Measurements from ENCODE around the gene GPSM1.

GPSM1 gene

DNA sequence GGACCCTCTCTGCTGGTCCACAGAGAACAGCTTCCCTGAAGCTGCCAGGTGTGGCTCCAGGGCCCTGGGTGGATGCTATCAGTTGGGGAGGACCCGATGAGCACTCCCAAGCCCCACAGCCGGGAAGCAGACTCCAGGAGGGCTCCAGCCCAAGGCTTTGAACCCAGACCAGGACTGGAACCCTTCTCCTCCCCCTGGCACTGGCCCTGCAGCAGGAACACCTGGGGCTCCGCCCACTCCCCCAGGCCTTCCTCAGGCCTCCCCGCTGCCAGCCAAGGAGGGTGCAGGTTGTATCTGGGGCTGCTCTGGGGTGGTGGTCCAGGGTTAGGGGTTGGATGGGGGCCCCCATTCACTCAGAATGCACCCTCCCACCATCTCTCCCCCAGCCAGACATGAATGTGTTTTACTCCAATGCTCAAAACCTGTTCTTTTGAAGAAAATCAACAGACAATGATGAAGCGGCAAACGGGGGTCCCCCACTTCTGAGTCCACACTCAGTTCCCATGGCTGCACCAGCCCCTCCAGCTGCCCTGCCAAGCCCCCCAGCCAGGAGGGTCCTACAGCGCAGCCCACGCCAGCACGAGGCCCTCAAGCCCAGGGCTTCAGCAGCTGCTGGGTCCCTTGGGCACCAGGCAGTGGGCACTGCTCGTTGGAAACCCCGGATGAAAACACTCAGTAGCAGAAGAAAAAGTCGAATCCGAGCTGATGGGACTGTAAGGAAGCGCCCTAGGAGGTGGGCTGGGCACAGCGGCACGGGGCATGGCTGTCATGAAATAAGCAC lies 46.6 kb upstream of the GPSM1 start:
- TF ChIP-seq CTCF (IDR thresholded peaks at IDR 0.05; ENCODE audit: insufficient read depth, low read length, poor library complexity, severe bottlenecking), result no peak
- no peak for DNase-seq (ENCODE audit: extremely low read depth, insufficient read length)
- no peaks in the 10 kb centered on the region; the same call in 1 of the 2 replicates for H3K27me3 ChIP-seq (replicated peaks; ENCODE audit: control insufficient read depth, insufficient read depth, low read length)

GRCh38 chr9:136281421-136282271 lies 45.7 kb upstream of the GPSM1 start:
- TF ChIP-seq CTCF (IDR thresholded peaks at IDR 0.05; ENCODE audit: insufficient read depth, low read length, poor library complexity, severe bottlenecking), result no peak
- no peak for DNase-seq (ENCODE audit: extremely low read depth, insufficient read length)
- Histone ChIP-seq H3K36me3 (ENCODE audit: control insufficient read depth, insufficient read depth, low read length) (no peaks in the 10 kb centered on the region), H3K27me3 (replicated peaks; ENCODE audit: control insufficient read depth, insufficient read depth, low read length) (no peaks in the 10 kb centered on the region; the same call in 1 of the 2 replicates), H3K4me3 (replicated peaks; ENCODE audit: low read depth, low read length) (no peak overlapping the region)

More for the DNA sequence above, 46.6 kb upstream of the GPSM1 start:
- H3K36me3 ChIP-seq (ENCODE audit: control insufficient read depth, insufficient read depth, low read length), result no peaks in the 10 kb centered on the region
- H3K4me3 ChIP-seq (replicated peaks; ENCODE audit: low read depth, low read length), result no peak overlapping the region

GRCh38 chr9:136282272-136282861 lies 45.0 kb upstream of the GPSM1 start:
- DNase-seq (ENCODE audit: extremely low read depth, insufficient read length), result no peak
- no peaks in the 10 kb centered on the region; the same call in 1 of the 2 replicates for H3K27me3 ChIP-seq (replicated peaks; ENCODE audit: control insufficient read depth, insufficient read depth, low read length)
- H3K36me3 ChIP-seq (ENCODE audit: control insufficient read depth, insufficient read depth, low read length), result no peaks in the 10 kb centered on the region
- no peak overlapping the region for H3K4me3 ChIP-seq (replicated peaks; ENCODE audit: low read depth, low read length)
- TF ChIP-seq CTCF (IDR thresholded peaks at IDR 0.05; ENCODE audit: insufficient read depth, low read length, poor library complexity, severe bottlenecking), result no peak

DNA sequence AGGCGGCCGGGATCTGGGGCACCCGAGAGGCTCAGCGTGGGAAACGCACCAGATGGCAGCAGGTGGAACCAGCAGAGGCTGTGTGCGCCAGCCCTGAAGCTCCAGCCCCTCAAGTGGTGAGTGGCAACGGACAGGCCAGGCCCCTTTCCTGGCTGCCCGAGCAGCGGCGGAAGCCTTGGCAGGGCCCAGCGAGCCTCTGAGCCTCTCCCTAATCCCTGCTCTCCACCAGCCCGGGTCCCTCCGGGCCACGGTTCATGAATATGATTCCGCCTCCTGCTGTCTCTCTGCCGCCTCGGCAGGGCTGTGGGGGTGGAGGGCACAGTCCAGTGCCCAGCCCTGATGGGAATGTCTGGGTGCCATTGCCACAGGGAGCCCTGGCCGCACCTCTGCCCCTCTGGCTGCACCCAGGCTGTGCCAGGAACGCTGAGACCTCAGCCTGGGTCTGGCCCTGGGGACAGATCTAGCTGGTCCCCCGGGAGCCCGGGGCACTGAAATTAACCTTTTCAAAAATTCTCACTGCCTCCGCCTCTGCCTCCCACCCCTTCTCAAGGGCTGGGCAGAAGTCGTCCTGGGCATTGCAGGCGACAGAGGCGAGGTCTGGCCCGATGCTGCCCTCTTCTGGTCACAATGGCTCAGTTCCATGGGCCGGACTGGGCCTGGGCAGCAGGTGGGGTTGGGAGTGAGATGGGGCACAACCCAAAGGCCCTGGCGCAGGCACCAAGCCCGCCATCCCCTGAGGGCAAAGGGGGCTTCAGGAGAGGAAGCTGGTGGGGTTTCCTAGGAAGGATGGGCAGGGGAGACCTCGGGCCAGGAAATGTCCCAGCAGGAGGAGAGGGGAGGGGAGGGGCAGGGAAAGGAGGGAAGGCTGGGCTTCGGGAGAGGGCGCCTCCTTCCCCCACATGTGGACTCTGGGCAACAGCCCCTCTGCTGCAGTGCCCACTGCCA lies 43.8 kb upstream of the GPSM1 start:
- Histone ChIP-seq H3K36me3 (ENCODE audit: control insufficient read depth, insufficient read depth, low read length) (no peaks in the 10 kb centered on the region), H3K27me3 (replicated peaks; ENCODE audit: control insufficient read depth, insufficient read depth, low read length) (no peaks in the 10 kb centered on the region; the same call in 1 of the 2 replicates), H3K4me3 (replicated peaks; ENCODE audit: low read depth, low read length) (peak overlapping the region; percentile 40)
- TF ChIP-seq CTCF (IDR thresholded peaks at IDR 0.05; ENCODE audit: insufficient read depth, low read length, poor library complexity, severe bottlenecking), result peak; percentile 93
- peak; percentile 62 for DNase-seq (ENCODE audit: extremely low read depth, insufficient read length)

DNA sequence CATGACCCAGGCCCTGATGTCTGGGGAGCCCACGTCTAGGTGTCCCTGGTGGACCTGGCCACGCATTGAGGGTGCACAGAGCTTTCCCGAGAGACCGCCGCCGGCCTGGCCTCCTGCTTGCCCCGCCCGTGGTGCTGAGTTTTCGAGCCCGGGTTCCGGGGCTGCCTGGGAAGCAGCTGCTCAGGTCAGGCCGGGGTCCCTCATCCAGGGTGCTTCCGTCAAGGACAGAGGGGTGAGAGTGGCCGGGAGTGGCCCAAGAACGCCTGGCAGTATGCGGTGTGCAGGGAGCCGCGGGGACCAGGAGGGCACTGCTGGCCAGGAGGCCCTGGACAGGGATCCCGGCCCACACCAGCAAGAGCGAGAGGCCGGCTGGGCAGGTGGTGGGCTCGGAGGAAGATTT lies 43.0 kb upstream of the GPSM1 start:
- TF ChIP-seq CTCF (IDR thresholded peaks at IDR 0.05; ENCODE audit: insufficient read depth, low read length, poor library complexity, severe bottlenecking), result no peak
- no peak for DNase-seq (ENCODE audit: extremely low read depth, insufficient read length)
- no peaks in the 10 kb centered on the region; the same call in 1 of the 2 replicates for H3K27me3 ChIP-seq (replicated peaks; ENCODE audit: control insufficient read depth, insufficient read depth, low read length)
- H3K4me3 ChIP-seq (replicated peaks; ENCODE audit: low read depth, low read length), result no peak overlapping the region
- no peaks in the 10 kb centered on the region for H3K36me3 ChIP-seq (ENCODE audit: control insufficient read depth, insufficient read depth, low read length)

Measured in GM06990 (cell line).